Thyroid gland (tissue), 4 donors: Measurements from ENCODE around the gene TEX10.

Experiments
- CTCF ChIP-seq, 6 experiments: fragments of 200-600 bp in 3 of 6; fragments of 450-650 bp in 3 of 6; sonication (generic) in 3 of 6; IDR thresholded peaks; one replicate each; pipeline ENCODE4 v1.5.1; 2016 to 2019; ENCODE audit warnings: antibody characterized with exemption in 6 of 6, mild to moderate bottlenecking in 2 of 6, inconsistent platforms in 1 of 6, moderate library complexity in 1 of 6
- POLR2A ChIP-seq, 2 donors: fragments of 450-650 bp; IDR thresholded peaks; one replicate each; pipeline ENCODE4 v1.6.1; 2017; ENCODE audit warnings: antibody characterized with exemption in 2 of 2, mild to moderate bottlenecking in 2 of 2, moderate library complexity in 1 of 2

DNA sequence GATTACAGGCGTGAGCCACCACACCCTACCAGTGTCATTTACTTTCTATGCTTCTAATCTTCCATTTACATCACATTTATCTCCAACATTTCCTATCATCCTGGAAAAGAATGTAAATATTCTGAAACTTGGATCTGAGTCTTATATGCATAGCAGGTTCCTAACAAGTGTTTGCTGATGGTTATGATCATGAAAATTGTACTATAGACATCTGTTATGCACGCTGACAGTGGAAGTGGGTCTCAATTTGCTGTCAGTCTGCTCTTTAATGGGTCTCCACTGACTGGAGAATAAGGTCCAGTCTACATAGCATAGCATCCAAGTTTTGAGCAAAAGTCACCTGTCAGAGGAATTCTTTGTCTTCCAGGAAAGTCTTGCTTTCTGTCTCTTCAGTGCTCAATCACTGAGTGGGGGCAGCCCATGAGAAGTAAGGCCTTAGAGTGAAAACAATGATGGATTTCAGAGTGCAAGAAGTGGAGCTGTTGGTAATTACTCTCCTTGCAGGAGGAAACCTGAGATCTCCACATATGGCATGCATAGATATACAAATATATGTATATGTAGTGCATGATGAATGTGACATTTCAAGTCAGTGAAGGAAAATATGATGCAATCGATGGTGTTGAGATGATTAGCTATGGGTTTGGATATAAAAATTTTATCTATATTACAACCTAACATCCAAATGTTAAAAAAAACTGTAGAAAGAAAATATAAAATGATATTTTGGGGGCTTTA, 45.0 kb upstream of the TEX10 start:
- TF ChIP-seq CTCF (IDR thresholded peaks at IDR 0.05): no peak
- no peak for TF ChIP-seq POLR2A (IDR thresholded peaks at IDR 0.05)
